HG03575 (cell line): ENCODE measurements around the gene KIAA1549.
"Not testable (repeated sequence)": the region's sequence is repeated elsewhere in the genome, so short reads cannot be mapped to it uniquely, and the experiment has no call there.

ENCODE experiments used
- ATAC-seq: cut with Tn5 transposase; IDR thresholded peaks from one replicate; pipeline ENCODE4 v1.9.1; 2021; ENCODE audit not compliant: unreplicated experiment, insufficient number of reproducible peaks, low FRiP score; ENCODE audit errors: extremely low read depth

Gene KIAA1549

GRCh38 chr7:138799336-138800000 lies 181.7 kb downstream of the KIAA1549 start:
- ATAC-seq, result no peak

- no peak for ATAC-seq
Observed at GRCh38 chr7:138798836-138799235, 182.4 kb downstream of the KIAA1549 start.

DNA sequence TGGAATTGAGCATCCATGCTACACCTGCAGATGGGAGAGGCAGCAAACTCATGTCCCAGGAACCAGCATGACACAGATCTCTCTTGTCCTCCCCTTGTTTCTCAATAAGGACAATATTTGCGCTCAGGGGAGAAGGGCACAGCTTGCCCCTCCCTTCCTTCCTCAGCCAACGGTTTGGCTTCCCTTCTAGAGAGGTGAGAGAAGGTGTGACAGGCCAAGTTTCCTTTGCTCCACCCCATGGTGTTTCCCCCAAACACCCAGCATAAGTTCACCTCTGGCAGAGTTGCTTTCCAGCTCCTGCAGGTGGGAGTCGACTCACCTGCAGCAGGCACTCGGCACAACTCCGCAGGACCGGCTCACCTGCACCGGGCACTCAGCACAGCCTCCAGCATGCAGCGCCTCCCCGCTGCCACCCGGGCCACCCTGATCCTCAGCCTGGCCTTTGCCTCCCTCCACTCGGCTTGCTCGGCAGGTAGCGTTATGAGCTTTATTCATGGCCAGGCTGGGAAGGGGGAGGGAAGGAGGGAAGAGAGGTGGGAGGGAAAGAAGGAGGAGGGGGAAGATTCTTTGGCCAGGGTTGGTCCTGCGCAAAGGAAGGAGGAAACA lies 183.4 kb downstream of the KIAA1549 start, which contains the start of the genes ATP6V0A4 and TMEM213:
Gene ATP6V0A4, minus strand, starts transcription at position 482 of the 606 bp plus-strand sequence. CDS start 26,949 bp downstream, outside the sequence.
Gene TMEM213, plus strand, starts transcription at position 280 of the 606 bp plus-strand sequence. Its CDS starts 111 bp downstream, at position 391.
- no peak for ATAC-seq

DNA sequence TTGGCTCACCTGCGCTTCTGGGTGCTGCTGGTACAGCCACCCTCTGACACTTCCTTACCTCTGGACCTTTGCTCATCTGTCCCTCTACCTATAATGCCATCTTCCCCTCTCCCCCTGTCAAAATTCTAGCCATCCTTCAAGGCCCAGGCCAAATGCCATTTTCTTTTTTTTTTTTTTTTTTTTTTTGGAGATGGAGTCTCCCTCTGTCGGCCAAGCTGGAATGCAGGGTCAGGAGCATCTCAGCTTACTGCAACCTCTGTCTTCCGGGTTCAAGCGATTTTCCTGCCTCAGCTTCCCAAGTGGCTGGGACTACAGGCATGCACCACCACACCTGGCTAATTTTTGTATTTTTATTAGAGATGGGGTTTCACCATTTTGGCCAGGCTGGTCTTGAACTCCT lies 184.1 kb downstream of the KIAA1549 start:
- ATAC-seq, result not testable (repeated sequence)

- no peak for ATAC-seq
Observed at GRCh38 chr7:138796038-138796615, 185.1 kb downstream of the KIAA1549 start.

GRCh38 chr7:138785587-138786437 lies 195.4 kb downstream of the KIAA1549 start:
- no peak for ATAC-seq

DNA sequence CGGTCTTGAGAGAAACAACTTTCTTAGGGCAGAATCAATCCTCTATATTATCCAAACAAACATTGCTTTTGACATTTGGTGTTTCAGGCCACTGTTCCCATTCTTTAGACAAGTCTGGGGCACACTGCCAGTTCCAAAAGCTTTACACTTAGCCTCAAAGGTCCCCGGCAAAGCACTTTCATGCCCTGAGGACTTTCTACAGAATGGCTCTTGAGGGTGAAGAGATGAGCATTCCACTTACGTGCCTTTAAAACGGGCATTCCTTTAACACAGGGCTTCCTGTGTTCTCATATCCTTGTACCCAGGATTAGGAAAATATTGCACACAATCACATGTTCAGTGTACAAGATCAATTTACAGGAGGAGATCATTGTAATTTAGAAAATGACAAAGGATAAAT lies 196.5 kb downstream of the KIAA1549 start:
- ATAC-seq, result no peak
